GM10266 (cell line): Measurements from ENCODE around the gene FHAD1.
A peak's percentile ranks its signal among the peaks of the same experiment; 100 is the strongest.

ENCODE experiments used
- DNase-seq: peaks from one replicate; pipeline ENCODE4 v3.0.0; 2012; ENCODE audit errors: extremely low spot score
- TF ChIP-seq, protein P1 (sequence below): IDR thresholded peaks from 2 replicates; pipeline ENCODE4 v1.5.1; 2012; ENCODE audit warnings: mild to moderate bottlenecking, low read depth; ENCODE audit not compliant: control insufficient read depth, insufficient read depth; ENCODE audit errors: missing control alignments

FHAD1 gene

DNA sequence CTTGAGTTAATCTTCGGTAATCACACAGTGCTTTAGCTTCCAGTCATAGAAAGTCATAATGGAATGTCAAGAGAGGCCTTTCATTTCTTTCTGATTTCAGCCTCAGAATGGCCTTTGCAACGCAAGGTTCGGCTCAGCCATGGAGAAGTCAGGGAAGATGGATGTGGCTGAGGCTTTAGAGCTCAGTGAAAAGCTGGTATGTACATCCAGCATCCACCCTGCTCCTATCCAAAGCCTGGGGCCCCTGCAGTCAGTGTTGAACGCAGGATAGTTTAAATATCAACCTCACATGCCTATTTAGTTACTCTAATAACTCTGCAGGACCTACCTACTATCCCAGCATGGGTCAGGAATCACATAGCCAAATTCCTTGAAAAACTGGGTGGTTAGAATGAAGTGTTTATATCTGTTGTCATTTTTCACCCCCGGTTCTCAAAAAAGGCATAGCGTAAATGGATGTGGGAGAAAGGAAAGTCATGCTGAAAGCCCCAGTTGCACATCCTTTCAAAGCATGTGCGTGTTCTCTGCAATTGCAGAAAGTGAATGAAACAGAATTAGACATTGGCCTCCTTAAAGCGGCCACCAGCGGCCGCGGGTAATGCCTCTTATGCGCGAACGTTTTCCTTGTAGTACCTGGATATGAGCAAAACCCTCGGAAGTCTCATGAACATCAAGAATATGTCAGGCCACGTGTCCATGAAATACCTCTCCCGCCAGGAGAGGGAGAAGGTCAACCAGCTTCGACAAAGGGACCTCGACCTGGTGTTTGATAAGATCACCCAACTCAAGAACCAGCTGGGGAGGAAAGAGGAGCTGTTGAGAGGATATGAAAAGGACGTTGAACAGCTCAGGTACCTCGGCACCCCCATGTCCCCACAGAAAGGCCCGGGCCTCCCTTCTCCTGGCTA lies 133.8 kb downstream of the FHAD1 start:
- no peak for DNase-seq
- TF ChIP-seq, protein P1, sequence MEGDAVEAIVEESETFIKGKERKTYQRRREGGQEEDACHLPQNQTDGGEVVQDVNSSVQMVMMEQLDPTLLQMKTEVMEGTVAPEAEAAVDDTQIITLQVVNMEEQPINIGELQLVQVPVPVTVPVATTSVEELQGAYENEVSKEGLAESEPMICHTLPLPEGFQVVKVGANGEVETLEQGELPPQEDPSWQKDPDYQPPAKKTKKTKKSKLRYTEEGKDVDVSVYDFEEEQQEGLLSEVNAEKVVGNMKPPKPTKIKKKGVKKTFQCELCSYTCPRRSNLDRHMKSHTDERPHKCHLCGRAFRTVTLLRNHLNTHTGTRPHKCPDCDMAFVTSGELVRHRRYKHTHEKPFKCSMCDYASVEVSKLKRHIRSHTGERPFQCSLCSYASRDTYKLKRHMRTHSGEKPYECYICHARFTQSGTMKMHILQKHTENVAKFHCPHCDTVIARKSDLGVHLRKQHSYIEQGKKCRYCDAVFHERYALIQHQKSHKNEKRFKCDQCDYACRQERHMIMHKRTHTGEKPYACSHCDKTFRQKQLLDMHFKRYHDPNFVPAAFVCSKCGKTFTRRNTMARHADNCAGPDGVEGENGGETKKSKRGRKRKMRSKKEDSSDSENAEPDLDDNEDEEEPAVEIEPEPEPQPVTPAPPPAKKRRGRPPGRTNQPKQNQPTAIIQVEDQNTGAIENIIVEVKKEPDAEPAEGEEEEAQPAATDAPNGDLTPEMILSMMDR, result no peak

DNA sequence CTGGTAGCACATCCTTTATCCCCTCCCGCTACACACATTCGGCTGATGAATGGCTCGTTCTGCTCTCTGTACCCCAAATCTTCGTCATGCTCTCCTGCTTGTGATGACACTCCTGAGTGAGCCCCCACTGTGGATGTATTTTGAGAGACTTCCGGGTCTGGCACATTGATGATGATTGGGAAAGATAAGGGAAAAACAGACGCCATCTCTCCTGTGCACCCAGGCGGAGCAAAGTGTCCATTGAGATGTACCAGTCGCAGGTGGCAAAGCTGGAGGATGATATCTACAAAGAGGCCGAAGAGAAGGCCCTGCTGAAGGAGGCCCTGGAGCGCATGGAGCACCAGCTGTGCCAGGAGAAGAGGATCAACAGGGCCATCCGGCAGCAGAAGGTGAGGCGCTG lies 134.8 kb downstream of the FHAD1 start:
- TF ChIP-seq, protein P1, result no peak
- no peak for DNase-seq

DNA sequence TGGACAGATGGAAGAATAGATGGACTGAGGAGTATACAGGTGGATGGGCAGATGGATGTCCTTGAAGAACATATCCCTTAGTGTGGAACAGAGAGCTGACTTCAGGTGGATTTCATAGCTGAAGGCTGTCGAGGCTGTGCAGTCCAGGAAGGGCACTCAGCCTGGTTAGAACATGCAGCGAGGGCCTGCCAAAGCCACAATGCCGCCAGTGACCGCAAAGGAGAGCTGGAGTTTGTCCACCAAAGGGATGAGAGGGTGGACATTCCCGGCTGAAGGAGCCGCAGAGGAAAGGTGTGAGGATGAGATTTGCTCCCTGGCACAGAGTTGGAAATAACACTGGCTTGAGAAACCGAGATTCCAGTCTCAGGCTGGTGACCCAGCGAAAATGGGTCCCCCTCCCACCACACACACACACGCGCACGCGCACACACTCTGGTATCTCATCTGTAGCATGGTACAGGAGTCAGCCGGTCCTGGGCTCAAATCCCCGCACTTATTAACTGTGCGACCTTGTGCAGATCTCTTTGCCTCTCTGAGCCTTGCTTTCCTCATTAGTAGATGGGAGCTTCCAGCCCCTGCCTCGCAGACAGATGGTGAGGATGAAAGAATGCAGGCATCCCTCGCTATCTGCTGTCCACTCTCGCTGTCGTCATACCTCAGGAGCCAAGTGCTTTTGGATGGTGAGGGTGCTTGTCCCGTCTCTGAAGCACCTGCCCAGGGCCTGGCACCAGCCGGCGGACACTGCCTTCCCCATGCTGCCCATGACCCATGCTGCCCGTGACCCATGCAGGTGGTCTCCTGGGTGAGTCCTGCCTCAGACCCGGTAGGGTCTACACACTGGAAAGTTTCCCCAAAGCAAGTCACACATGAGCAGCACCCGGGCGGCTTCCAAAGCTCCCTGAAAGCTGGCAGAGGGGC lies 135.8 kb downstream of the FHAD1 start:
- no peak for DNase-seq
- TF ChIP-seq, protein P1, result no peak

DNA sequence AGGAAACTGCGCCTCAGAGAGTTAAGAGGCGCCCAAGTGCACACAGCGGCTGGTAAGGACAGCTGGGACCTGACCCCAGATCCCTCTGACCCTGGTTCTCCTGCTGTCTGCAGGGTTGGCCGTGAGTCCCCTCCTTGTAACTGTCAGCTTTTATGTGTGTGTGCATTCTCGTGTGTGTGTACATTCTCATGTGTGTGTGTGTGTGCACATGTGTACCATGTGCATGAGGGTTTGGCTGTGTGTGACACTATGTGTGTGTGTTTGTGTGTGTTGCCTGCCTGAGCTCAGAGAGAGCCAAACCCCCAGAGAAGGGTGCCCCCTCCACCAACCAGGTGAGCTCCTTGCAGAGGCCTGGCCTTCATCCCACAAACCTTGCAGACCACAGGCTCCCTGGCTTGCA lies 136.8 kb downstream of the FHAD1 start:
- no peak for DNase-seq
- TF ChIP-seq, protein P1, result no peak

DNA sequence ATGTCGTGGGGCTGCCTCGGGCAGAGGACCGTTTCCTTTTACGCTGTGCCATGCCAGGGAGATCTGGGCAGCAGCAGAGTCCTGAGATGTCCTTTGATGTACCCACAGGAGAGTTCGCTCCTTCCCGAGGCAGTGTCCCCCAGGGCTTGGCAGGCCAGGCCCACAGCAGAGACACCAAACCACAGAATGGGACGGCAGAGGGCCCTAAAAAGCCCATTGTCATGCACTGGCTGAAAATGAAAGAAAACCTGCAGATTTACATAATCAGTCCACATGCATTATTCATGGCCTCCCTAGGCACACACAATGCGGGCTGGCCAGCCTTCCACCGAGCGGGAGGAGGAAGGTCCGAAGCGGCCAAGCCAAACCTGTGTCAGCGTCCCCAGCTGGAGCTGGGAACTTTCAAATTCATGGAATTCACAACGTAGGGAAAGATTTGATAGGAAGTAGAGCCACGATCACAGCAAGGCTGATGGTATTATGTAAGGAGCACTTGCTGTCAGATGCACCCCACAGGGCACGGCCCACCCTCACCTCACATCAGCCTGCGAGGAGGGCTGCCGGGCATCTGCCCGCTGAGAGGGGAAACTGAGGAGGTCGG lies 137.4 kb downstream of the FHAD1 start:
- TF ChIP-seq, protein P1, result peak; percentile 7
- peak; percentile 54 for DNase-seq

DNA sequence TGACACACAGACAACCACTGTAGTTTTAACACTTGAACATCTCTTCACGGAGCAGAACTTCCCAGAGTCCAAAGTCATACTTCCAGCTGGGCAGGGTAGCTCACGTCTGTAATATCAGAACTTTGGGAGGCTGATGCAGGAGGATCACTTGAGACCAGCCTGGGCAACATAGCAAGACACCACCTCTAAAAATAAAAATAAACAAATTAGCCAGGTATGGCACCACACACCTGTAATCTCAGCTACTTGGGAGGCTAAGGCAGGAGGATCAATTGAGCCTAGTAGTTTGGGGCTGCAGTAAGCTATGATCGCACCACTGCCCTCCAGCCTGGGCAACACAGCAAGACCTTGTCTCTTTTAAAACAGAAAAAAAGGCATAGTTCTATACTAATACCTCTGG lies 138.4 kb downstream of the FHAD1 start:
- TF ChIP-seq, protein P1, result no peak

More for the DNA sequence above, 138.4 kb downstream of the FHAD1 start:
- DNase-seq, result no peak
